Motor neuron (in vitro differentiated cells): ENCODE measurements around the gene IKBKG. TPM values are rescaled to one million over a fixed set of nuclear protein-coding genes. Genes with fewer than 3 reads are reported as not detected.
A peak's percentile ranks its signal among the peaks of the same experiment; 100 is the strongest.

ENCODE experiments used
- ATAC-seq, 8 experiments: fragments of 200-7000 bp; cut with Tn5 transposase; replicated peaks in 6 of 8; 2 replicates each; pipeline ENCODE4 v1.8.0; 2021; ENCODE audit warnings: mild to moderate bottlenecking in 8 of 8, moderate library complexity in 8 of 8
- H3K27ac ChIP-seq, 2 donors: fragments of 250-450 bp; sonication (Bioruptor Pico); 2 replicates each; pipeline ENCODE4 v1.9.0; 2021; ENCODE audit warnings: antibody characterized with exemption in 2 of 2, mild to moderate bottlenecking in 2 of 2, moderate library complexity in 1 of 2
- H3K4me1 ChIP-seq, 2 donors: fragments of 250-450 bp; sonication (Bioruptor Pico); replicated peaks in 1 of 2; 2 replicates each; pipeline ENCODE4 v1.6.1; 2021; ENCODE audit warnings: antibody characterized with exemption in 2 of 2, mild to moderate bottlenecking in 2 of 2, moderate library complexity in 1 of 2
- H3K4me3 ChIP-seq, 5 donors: fragments of 250-450 bp; sonication (Bioruptor Pico); 2 replicates each; pipeline ENCODE4 v1.9.0; 2021; ENCODE audit warnings: antibody characterized with exemption in 5 of 5, mild to moderate bottlenecking in 5 of 5, moderate library complexity in 4 of 5
- WGBS, 10 experiments: fragments of 450-650 bp; shearing (Covaris generic); methylation state at CpG; one replicate each; pipeline ENCODE4 v1.0.0; 2022; 5-methylcytosine and 5-hydroxymethylcytosine counted together
- in situ Hi-C, 9 experiments: fragments of 400-800 bp; cut with MboI; loops; one replicate each; pipeline ENCODE4 v1.15.0; 2021; ENCODE audit warnings: low sequenced_read_pairs in 9 of 9, low pct_unique_long_range_greater_than_20kb in 2 of 9; ENCODE audit not compliant: unreplicated experiment in 9 of 9
- total RNA-seq, 8 experiments: library from RNA; unstranded; fragments of 300-600 nt; gene quantifications; 2 replicates each; pipeline versions ENCODE4 v1.2.3 to v1.2.4, GENCODE V29; 2022

IKBKG gene
- total RNA-seq, 8 experiments from 2014 or later = 5.4 to 22.9 (median 10.8) TPM

GRCh38 chrX:154515090-154515965, 32.1 kb upstream of the IKBKG start:
- H3K27ac ChIP-seq = peak overlapping the region; percentile 93 to 95
- H3K4me3 ChIP-seq = peak overlapping the region; percentile 55 to 73 (median 65)
- 0 to 78% (median 20%) methylated on average over 1 to 5 of the region's 34 CpGs; no CpG with 5 or more reads in 5 of the 10 experiments for WGBS, 10 experiments
- H3K4me1 ChIP-seq = peaks cover 11 to 22% of the 10 kb centered on the region in 2 donors
- ATAC-seq = peak in 3 of 8 experiments; percentile 2 to 4 (median 2)
- in situ Hi-C loops = no loop called here

- in situ Hi-C loops = no loop called here
- ATAC-seq = peak; percentile 80 to 94 (median 90)
- Histone ChIP-seq H3K27ac (peak within 1 kb of the TSS; percentile 93 to 95), H3K4me3 (peak within 1 kb of the TSS; percentile 55 to 73 (median 65)), H3K4me1 (peaks cover 11 to 22% of the 10 kb centered on the region in 2 donors)
- 0% methylated on average over 1 of the region's 59 CpGs; no CpG with 5 or more reads in 9 of the 10 experiments for WGBS, 10 experiments
Measured at GRCh38 chrX:154515966-154516655, 31.3 kb upstream of the IKBKG start, which contains the start of gene FAM3A. Gene FAM3A (minus strand): TSS chrX:154516232. CDS start chrX:154515772, 460 bp downstream.

- Histone ChIP-seq H3K4me1 (peaks cover 11 to 22% of the 10 kb centered on the region in 2 donors), H3K27ac (peak overlapping the region; percentile 85 to 90), H3K4me3 (peak overlapping the region; percentile 25 to 65 (median 55))
- in situ Hi-C loops = no loop called here
- WGBS, 10 experiments = 0 to 41% (median 3%) methylated on average over 1 to 4 of the region's 19 CpGs; no CpG with 5 or more reads in 6 of the 10 experiments
- peak; percentile 6 to 39 (median 22) for ATAC-seq
Measured at GRCh38 chrX:154516656-154517100, 30.7 kb upstream of the IKBKG start.

GRCh38 chrX:154517101-154517781, 30.2 kb upstream of the IKBKG start:
- Histone ChIP-seq H3K4me1 (peaks cover 11 to 22% of the 10 kb centered on the region in 2 donors), H3K4me3 (peak overlapping the region in 4 of 5 donors; percentile 11 to 58 (median 47)), H3K27ac (peak overlapping the region; percentile 85 to 90)
- in situ Hi-C loops = no loop called here
- 20 to 40% (median 22%) methylated on average over 2 to 7 of the region's 25 CpGs; no CpG with 5 or more reads in 7 of the 10 experiments for WGBS, 10 experiments
- peak in 5 of 8 experiments; percentile 2 to 15 (median 6) for ATAC-seq

- 60 to 94% (median 75%) methylated on average over 1 to 4 of the region's 8 CpGs; no CpG with 5 or more reads in 7 of the 10 experiments for WGBS, 10 experiments
- H3K27ac ChIP-seq = no peak overlapping the region
- no peak overlapping the region for H3K4me3 ChIP-seq
- peaks cover 11 to 22% of the 10 kb centered on the region in 2 donors for H3K4me1 ChIP-seq
- ATAC-seq = no peak
- in situ Hi-C loops = no loop called here
Measured at GRCh38 chrX:154519389-154519788, 28.0 kb upstream of the IKBKG start.

GRCh38 chrX:154525606-154526490, 21.6 kb upstream of the IKBKG start:
- WGBS, 10 experiments = 45 to 100% (median 95%) methylated on average over 1 to 8 of the region's 14 CpGs; no CpG with 5 or more reads in 3 of the 10 experiments
- Histone ChIP-seq H3K4me3 (no peak overlapping the region), H3K27ac (no peak overlapping the region), H3K4me1 (peaks cover 9 to 11% of the 10 kb centered on the region in 2 donors)
- in situ Hi-C loops = no loop called here
- no peak for ATAC-seq

GRCh38 chrX:154526901-154527675, 20.3 kb upstream of the IKBKG start:
- 32% methylated on average over 3 of the region's 15 CpGs; no CpG with 5 or more reads in 9 of the 10 experiments for WGBS, 10 experiments
- ATAC-seq = peak; percentile 88 to 95 (median 95)
- Histone ChIP-seq H3K4me1 (peaks cover 9 to 11% of the 10 kb centered on the region in 2 donors), H3K4me3 (peak overlapping the region; percentile 13 to 36 (median 23)), H3K27ac (peak overlapping the region; percentile 88 to 90)
- in situ Hi-C loops = no loop called here

- 20 to 100% (median 67%) methylated on average over 1 to 4 of the region's 6 CpGs; no CpG with 5 or more reads in 6 of the 10 experiments for WGBS, 10 experiments
- in situ Hi-C loops = no loop called here
- Histone ChIP-seq H3K4me3 (no peak overlapping the region), H3K4me1 (peaks cover 9 to 11% of the 10 kb centered on the region in 2 donors), H3K27ac (no peak overlapping the region)
- ATAC-seq = peak in 2 of 8 experiments; percentile 5 to 6
Measured at GRCh38 chrX:154529206-154529612, 18.2 kb upstream of the IKBKG start.

GRCh38 chrX:154530286-154530685, 17.1 kb upstream of the IKBKG start:
- 40% methylated on average over 1 of the region's 11 CpGs; no CpG with 5 or more reads in 9 of the 10 experiments for WGBS, 10 experiments
- peaks cover 11% of the 10 kb centered on the region in 2 donors for H3K4me1 ChIP-seq
- ATAC-seq = no peak
- no peak overlapping the region for H3K27ac ChIP-seq
- in situ Hi-C loops = no loop called here
- H3K4me3 ChIP-seq = no peak overlapping the region

- in situ Hi-C loops = no loop called here
- ATAC-seq = no peak
- H3K4me3 ChIP-seq = no peak overlapping the region
- H3K27ac ChIP-seq = no peak overlapping the region
- WGBS, 10 experiments = no CpG with 5 or more reads among the region's 16 CpGs
- peaks cover 9 to 11% of the 10 kb centered on the region in 2 donors for H3K4me1 ChIP-seq
Measured at GRCh38 chrX:154531626-154532025, 15.8 kb upstream of the IKBKG start.

GRCh38 chrX:154532690-154533089, 14.7 kb upstream of the IKBKG start:
- in situ Hi-C loops = no loop called here

More at GRCh38 chrX:154532690-154533089, 14.7 kb upstream of the IKBKG start:
- peaks cover under 1 to 2% of the 10 kb centered on the region in 2 donors for H3K4me1 ChIP-seq
- H3K4me3 ChIP-seq = no peak overlapping the region
- H3K27ac ChIP-seq = no peak overlapping the region
- WGBS, 10 experiments = 83 to 97% methylated on average over 6 to 8 of the region's 23 CpGs; no CpG with 5 or more reads in 8 of the 10 experiments
- no peak for ATAC-seq
